ENCODE results near the gene MARK3.

DNA sequence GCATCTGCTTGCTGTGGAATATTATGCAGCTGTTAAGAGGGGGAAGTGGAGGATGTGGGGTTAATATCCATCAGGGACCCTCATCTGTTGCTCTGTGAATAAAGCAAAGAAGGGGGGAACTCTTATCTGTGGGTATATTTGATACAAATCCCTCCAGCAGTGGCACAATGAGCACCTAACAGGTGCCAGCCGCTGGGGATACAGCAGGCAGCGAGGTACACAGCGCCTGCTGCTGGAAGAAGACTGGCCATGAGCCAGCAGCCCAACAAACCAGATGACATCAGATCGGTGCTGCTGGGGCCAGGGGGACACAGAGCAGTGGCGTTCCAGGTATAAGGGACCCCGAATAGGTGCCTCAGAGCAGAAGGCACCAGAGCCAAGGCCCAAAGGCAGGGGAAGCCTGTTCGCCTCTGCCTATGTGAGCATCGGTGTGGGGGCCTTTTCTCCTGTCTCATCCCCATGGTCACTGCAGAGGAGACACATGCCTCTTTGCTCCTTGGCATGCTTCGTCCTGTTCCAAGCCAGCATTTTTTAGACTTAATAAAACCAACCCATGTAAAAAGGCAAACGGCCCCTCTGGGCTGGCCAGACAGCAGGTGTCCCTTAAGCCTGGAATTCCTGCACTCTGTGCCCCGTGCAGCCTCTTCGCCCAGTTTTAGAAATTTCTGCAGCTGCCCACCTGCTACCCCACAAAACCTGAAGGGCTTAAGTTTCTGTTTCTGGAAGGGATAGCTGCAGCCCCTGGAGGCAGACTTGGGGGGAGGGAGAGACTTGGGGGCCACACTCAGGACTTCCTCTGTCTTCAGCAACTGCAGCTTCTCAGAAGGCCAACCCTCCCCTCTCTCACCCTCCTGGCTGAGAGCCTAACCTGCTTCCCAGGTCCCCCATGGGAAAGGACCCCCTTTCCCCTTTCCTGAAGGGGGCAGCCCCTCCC lies 139.1 kb downstream of the MARK3 start:
- TF ChIP-seq, protein P1, sequence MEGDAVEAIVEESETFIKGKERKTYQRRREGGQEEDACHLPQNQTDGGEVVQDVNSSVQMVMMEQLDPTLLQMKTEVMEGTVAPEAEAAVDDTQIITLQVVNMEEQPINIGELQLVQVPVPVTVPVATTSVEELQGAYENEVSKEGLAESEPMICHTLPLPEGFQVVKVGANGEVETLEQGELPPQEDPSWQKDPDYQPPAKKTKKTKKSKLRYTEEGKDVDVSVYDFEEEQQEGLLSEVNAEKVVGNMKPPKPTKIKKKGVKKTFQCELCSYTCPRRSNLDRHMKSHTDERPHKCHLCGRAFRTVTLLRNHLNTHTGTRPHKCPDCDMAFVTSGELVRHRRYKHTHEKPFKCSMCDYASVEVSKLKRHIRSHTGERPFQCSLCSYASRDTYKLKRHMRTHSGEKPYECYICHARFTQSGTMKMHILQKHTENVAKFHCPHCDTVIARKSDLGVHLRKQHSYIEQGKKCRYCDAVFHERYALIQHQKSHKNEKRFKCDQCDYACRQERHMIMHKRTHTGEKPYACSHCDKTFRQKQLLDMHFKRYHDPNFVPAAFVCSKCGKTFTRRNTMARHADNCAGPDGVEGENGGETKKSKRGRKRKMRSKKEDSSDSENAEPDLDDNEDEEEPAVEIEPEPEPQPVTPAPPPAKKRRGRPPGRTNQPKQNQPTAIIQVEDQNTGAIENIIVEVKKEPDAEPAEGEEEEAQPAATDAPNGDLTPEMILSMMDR (IDR thresholded peaks at IDR 0.05) = no peak
- TF ChIP-seq POLR2A (IDR thresholded peaks at IDR 0.05) = no peak
